Heart left ventricle (tissue), 16 donors: ENCODE data around the gene TBC1D12. TPM values are rescaled to one million over a fixed set of nuclear protein-coding genes. Genes with fewer than 3 reads are reported as not detected.
A peak's percentile ranks its signal among the peaks of the same experiment; 100 is the strongest.

Experiments
- ATAC-seq, 4 donors: fragments of 200-7000 bp; cut with Tn5 transposase; one replicate each; pipeline ENCODE4 v1.9.1; 2020 to 2022; ENCODE audit warnings: moderate library complexity in 4 of 4, mild to moderate bottlenecking in 3 of 4, moderate number of reproducible peaks in 1 of 4
- DNase-seq, 5 donors: peaks; one replicate each; pipeline ENCODE4 v3.0.0-alpha.2; 2020
- H3K27ac ChIP-seq, 12 donors: fragments of 200-600 bp; sonication (generic) in 4 of 12; one replicate each; pipeline versions ENCODE4 v1.5.0 to v1.8.0; 2016 to 2022; ENCODE audit warnings: mild to moderate bottlenecking in 2 of 12
- H3K27me3 ChIP-seq, 9 donors: fragments of 200-600 bp; sonication (generic) in 2 of 9; one replicate each; pipeline versions ENCODE4 v1.5.1 to v1.8.0; 2016 to 2022; ENCODE audit warnings: mild to moderate bottlenecking in 3 of 9
- H3K36me3 ChIP-seq, 9 donors: fragments of 200-600 bp; sonication (generic) in 2 of 9; one replicate each; pipeline versions ENCODE4 v1.5.0 to v1.8.0; 2018 to 2022; ENCODE audit warnings: mild to moderate bottlenecking in 2 of 9
- H3K4me1 ChIP-seq, 12 donors: fragments of 200-600 bp; sonication (generic) in 4 of 12; one replicate each; pipeline versions ENCODE4 v1.5.0 to v1.8.0; 2016 to 2022; ENCODE audit warnings: mild to moderate bottlenecking in 3 of 12
- H3K4me3 ChIP-seq, 12 donors: fragments of 200-600 bp; sonication (generic) in 4 of 12; one replicate each; pipeline versions ENCODE4 v1.5.0 to v1.8.0; 2017 to 2022; ENCODE audit warnings: mild to moderate bottlenecking in 9 of 12, moderate library complexity in 4 of 12
- H3K9me3 ChIP-seq, 12 donors: fragments of 200-600 bp; sonication (generic) in 4 of 12; one replicate each; pipeline versions ENCODE4 v1.5.0 to v1.8.0; 2016 to 2022; ENCODE audit warnings: mild to moderate bottlenecking in 1 of 12
- POLR2A ChIP-seq, 2 donors: fragments of 450-650 bp; IDR thresholded peaks; one replicate each; pipeline ENCODE4 v1.6.1; 2017; ENCODE audit warnings: antibody characterized with exemption in 2 of 2, mild to moderate bottlenecking in 2 of 2, moderate library complexity in 2 of 2
- WGBS, 4 donors: extraction: QIAGEN DNeasy Blood & Tissue Kit in 2 of 4; methylation state at CpG; one replicate each; pipeline versions ENCODE4 v1.1.5 to v1.1.7; 2013 to 2018; 5-methylcytosine and 5-hydroxymethylcytosine counted together
- intact Hi-C, 10 donors: fragments of 100-400 bp; cut with DNase I; formaldehyde crosslinking; loops; one replicate each; pipeline versions ENCODE4 v1.11.1 to v1.14.2; 2022
- polyA plus RNA-seq, 2 donors: library from polyadenylated mRNA; stranded (reverse); fragments of 200-250 nt; gene quantifications; one replicate each; pipeline ENCODE4 v1.2.3, GENCODE V29; 2013
- total RNA-seq, 9 donors: library from RNA; depleted of rRNA in 2 of 9; stranded (reverse); fragments of >200 nt in 2 of 9; fragmentation: NEBNext Ultra II Directional in 3 of 9; extraction: Animal tissue kit (Norgen Biotek cat#: 25700) in 3 of 9; gene quantifications; one replicate each; pipeline versions ENCODE4 v1.1.0 to v1.2.4, GENCODE V29; 2016 to 2023
- TF ChIP-seq, protein P1 (sequence below), 12 donors: fragments of 200-600 bp; sonication (generic) in 4 of 12; IDR thresholded peaks; one replicate each; pipeline versions ENCODE4 v1.5.0 to v1.8.0; 2018 to 2022; ENCODE audit warnings: antibody characterized with exemption in 12 of 12, mild to moderate bottlenecking in 5 of 12
- donor health status: ischemic (EF 13 %, LVEDD 7.1; RV severe dilation, severe dysfunction).
- donor health status: healthy with polysubstance abuse.
- donor health status: DM: no; HTN: yes; CAD: no.
- donor health status: DM: no; HTN: no; CAD: no.
- donor health status: ischemic (EF 25% LVEDD 6.9; RV normal size, moderate dysfunction).
- donor health status: ischemic (EF 25% LVEDD 5.7; RV mildly dilated, moderate dysfunction).
- donor health status: healthy.
- donor health status: DM: yes; HTN: yes; CAD: no.
- donor health status: ischemic (EF 35%, LVEDD 5.7; RV mildly dilated, moderate dysfunction).
- donor health status: nonischemic (EF 11% LVEDD 7.7; RV severe dilation, severe dysfunction).
- donor health status: DM: yes; HTN: yes; CAD: no.
- donor health status: PGD.
- donor health status: ischemic (EF 29% LVEDD 5.4; RV normal size, mild dysfunction).
- donor health status: nonischemic (EF 23%, LVEDD 6.1; RV moderate dilation, normal function).

The TBC1D12 gene
- total and polyA plus RNA-seq, 11 donors, result 3.5 to 9.6 (median 5.2) TPM

DNA sequence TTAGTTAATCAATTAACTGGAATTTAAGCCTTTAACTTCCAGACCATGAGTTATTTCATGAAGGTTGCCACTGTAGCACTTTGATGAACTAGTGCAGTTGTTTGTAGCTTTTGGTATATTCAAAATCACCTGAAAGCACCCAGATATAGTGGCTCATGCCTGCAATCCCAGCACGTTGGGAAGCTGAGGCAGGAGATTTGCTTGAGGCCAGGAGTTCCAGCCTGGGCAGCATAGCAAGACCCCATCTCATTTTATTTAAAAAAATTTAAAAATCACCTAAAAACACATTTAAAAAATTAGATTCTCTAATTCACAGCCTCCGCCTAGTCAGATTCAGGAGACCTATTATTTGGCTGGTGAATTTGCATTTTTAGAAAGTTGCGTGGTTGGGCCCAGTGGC lies 9.0 kb downstream of the TBC1D12 start:
- Histone ChIP-seq H3K4me3 (no peak overlapping the region), H3K27me3 (no peaks in the 10 kb centered on the region), H3K27ac (no peak overlapping the region), H3K4me1 (peaks cover 0 to 60% (median 11%) of the 10 kb centered on the region in 12 donors), H3K36me3 (no peaks in the 10 kb centered on the region), H3K9me3 (no peaks in the 10 kb centered on the region)
- TF ChIP-seq, protein P1, sequence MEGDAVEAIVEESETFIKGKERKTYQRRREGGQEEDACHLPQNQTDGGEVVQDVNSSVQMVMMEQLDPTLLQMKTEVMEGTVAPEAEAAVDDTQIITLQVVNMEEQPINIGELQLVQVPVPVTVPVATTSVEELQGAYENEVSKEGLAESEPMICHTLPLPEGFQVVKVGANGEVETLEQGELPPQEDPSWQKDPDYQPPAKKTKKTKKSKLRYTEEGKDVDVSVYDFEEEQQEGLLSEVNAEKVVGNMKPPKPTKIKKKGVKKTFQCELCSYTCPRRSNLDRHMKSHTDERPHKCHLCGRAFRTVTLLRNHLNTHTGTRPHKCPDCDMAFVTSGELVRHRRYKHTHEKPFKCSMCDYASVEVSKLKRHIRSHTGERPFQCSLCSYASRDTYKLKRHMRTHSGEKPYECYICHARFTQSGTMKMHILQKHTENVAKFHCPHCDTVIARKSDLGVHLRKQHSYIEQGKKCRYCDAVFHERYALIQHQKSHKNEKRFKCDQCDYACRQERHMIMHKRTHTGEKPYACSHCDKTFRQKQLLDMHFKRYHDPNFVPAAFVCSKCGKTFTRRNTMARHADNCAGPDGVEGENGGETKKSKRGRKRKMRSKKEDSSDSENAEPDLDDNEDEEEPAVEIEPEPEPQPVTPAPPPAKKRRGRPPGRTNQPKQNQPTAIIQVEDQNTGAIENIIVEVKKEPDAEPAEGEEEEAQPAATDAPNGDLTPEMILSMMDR (IDR thresholded peaks at IDR 0.05), result no peak
- no peak for TF ChIP-seq POLR2A (IDR thresholded peaks at IDR 0.05)
- intact Hi-C loops, result no loop called here
- no peak for ATAC-seq
- no peak for DNase-seq
- 94 to 100% (median 99%) methylated on average over 3 of the region's 3 CpGs for WGBS, 4 donors

DNA sequence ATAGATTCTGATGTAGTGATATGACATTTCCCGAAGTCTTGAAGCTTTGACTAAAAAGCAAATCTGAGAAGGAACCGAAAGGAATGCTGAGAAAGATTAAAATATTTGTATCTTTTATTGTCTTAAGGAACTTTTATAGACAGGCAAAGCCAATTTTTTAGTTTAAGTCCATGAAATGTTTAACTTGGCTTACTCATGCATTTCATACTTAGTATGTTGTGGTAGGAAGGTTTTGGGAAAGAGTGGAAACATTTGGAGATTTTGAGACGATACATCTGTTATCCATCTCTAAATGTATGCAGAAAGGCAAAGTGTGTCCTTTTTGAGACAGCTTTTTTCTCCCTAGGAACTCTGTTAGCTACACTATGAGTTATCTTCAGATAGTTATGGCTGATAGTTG lies 10.1 kb downstream of the TBC1D12 start:
- 65 to 78% (median 73%) methylated on average over 3 of the region's 3 CpGs for WGBS, 4 donors
- Histone ChIP-seq H3K4me1 (peaks cover 0 to 54% (median 11%) of the 10 kb centered on the region in 12 donors), H3K27ac (peak overlapping the region in 1 of 12 donors; percentile 2)

DNA sequence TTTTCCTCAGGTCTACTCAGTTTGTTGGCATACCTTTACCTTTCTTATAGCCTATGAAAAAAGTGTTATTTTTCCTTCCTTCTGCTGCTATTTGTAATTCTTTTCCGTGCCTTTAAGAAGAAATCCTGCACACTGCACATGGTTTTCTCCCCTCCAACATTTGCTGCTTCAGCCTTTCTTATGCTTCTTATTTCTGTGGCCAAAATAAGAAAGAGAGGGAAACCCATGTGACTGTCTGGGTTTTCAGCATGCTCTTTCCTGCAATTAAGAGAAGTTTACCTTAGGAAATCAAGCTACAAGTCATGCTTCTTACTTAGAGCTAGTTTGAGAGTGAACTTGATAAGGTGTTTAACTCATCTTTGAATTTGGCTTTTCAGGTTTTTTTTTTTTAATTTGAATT lies 11.0 kb downstream of the TBC1D12 start:
- Histone ChIP-seq H3K4me1 (peaks cover 0 to 49% (median 11%) of the 10 kb centered on the region in 12 donors), H3K4me3 (no peak overlapping the region), H3K9me3 (no peaks in the 10 kb centered on the region), H3K27ac (no peak overlapping the region), H3K27me3 (no peaks in the 10 kb centered on the region), H3K36me3 (no peaks in the 10 kb centered on the region)
- WGBS, 4 donors, result 47 to 63% (median 55%) methylated on average over 1 of the region's 1 CpG
- DNase-seq (no peak), ATAC-seq (no peak)
- intact Hi-C loops, result no loop called here
- TF ChIP-seq, protein P1 (IDR thresholded peaks at IDR 0.05), result no peak
- TF ChIP-seq POLR2A (IDR thresholded peaks at IDR 0.05), result no peak

More for the DNA sequence above, 10.1 kb downstream of the TBC1D12 start:
- Histone ChIP-seq H3K4me3 (no peak overlapping the region), H3K36me3 (no peaks in the 10 kb centered on the region), H3K9me3 (no peaks in the 10 kb centered on the region), H3K27me3 (no peaks in the 10 kb centered on the region)
- DNase-seq (no peak), ATAC-seq (no peak)
- TF ChIP-seq, protein P1 (IDR thresholded peaks at IDR 0.05), result no peak
- TF ChIP-seq POLR2A (IDR thresholded peaks at IDR 0.05), result no peak
- intact Hi-C loops, result no loop called here

DNA sequence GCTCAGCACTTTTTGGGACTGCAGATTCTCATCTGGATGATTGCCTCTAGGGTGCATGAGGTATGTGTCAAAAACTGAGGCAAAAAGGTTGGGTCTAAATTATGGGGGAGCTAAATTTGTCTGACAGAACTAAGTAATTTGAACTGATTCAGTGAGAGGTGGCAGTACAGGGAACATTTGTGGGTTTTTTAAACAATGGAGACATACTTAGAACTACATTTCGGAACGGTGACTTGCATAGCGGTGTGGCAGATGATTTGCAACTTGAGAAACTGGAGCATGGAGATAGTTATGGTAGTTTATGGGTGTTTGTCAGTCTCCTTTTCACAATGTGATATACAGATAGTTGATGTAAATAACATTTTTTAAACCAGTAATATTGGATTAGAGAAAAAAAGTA lies 14.6 kb downstream of the TBC1D12 start:
- Histone ChIP-seq H3K27ac (no peak overlapping the region), H3K36me3 (no peaks in the 10 kb centered on the region), H3K4me3 (no peak overlapping the region), H3K4me1 (peaks cover 0 to 35% (median 3%) of the 10 kb centered on the region in 12 donors), H3K27me3 (no peaks in the 10 kb centered on the region), H3K9me3 (no peaks in the 10 kb centered on the region)
- 86 to 92% (median 88%) methylated on average over 3 of the region's 3 CpGs for WGBS, 4 donors
- intact Hi-C loops, result no loop called here
- no peak for DNase-seq
- TF ChIP-seq, protein P1 (IDR thresholded peaks at IDR 0.05), result no peak
- no peak for TF ChIP-seq POLR2A (IDR thresholded peaks at IDR 0.05)
- ATAC-seq, result no peak
